NCI-H82 (cell line): Measurements from ENCODE around the gene IFNA6.
"Not testable (repeated sequence)": the region's sequence is repeated elsewhere in the genome, so short reads cannot be mapped to it uniquely, and the experiment has no call there.

Source experiments
- DNase-seq: peaks from one replicate; lab custom pipeline; 2025; lab: John Stamatoyannopoulos, UW

Gene IFNA6

DNA sequence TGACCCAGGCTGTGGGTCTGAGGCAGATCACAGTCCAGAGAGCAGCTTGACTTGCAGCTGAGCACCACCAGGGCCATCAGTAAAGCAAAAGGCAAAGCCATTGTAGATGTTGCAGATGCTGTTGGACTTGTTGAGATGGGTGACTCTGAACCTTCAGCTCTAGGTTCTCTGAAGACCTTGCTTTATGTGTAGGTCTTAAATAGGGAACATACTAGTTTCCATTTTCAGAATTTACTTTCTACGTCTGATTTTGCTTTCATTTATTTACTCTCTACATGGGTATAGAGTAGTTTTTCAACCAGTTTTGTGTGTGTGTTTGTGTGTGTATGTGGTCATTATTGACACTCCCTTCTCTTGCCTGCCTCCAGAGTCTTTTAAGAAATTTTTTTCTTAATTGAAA is at the start of gene IFNA6:
Gene IFNA6 (minus strand): TSS at position 101 of the 400 bp plus-strand sequence. CDS start 0 bp downstream, at position 101.
- no peak for DNase-seq

DNA sequence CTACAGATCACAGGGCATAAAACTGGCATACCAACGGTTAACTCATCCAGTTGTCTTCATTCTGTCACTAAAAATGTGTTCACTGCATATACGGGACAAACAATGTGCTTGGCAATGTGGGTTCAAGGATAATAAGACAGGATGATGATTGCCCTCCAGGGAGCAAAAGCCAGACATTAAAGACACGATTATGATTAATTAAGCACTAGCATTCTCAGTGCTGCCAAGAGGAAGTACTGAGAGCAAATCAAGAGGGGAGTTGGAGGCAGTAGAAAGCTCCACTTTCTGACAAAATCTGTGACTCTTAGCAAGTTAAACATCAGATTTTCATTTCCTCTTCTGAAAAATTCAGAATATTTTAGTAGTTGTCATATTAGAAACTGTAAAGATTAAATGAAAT is 49.3 kb upstream of the IFNA6 start:
- no peak for DNase-seq

DNA sequence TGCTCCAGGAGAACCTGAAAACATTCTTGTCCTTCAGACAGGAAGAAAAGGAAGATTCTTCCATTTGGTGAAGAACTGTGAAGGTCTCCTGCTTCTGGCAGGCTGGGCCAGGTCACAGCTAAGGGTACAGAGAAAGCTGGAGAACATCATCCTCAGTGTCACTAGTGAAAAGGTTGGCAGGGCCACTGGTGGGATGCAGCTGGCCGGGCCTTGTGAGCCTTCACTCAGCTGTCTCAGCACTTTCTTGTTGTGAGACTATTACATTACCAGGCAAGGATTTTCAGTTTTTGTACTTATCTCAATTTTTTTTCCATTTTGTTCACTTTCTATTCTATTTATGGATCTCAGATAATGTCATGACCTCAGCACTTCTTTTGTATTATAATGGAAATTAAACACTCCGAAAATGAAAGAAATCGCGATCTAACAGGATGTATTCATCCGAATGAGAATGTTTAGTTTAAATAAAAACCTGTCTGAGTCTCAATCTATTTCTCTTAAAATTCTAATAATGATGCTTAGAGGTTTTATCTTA is 48.3 kb upstream of the IFNA6 start:
- no peak for DNase-seq

DNA sequence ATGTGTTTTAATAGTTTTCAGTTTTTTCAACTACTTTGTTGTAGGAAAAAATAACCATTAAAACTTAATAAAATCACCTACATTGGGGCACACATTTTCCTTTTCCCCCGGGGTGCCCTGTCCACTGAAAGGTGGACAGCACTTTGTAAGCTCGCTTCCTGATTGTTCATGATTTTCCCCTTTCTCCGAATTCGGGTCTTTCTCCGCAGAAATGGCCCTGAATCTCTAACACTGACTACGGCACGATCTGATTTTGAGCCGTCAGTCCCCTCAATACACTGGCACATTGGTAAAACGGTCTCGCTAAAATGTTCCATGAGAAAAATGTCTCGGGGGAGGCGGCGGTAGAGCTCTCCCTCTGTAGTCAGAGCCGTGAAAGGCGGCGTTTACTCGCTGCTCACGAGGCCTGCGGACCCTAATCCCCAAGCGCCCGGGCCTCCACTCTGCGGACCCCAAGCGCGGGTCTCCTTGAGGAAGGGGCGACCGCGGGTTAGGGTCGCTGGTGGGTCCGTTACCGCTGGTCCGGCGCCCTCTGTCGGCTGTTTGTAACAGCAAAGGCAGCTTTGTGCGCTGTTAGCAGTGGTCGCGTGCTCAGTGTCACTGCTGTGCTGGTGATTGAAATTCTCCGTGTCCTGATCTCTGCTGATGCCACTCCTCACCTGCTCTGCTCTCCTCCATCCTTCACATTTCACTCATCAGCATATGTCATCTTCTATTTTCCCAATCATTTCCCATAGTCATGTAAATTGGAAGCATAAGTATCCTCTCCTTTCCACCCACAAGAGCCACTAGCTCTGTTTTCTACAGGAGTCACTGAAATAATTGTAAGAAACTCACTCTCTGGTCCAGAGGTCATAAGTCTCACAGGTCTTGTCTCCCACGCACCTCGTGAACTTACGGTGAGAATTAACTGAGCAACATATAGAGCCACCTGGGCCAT is 45.4 kb upstream of the IFNA6 start:
- DNase-seq, result peak; percentile 78

DNA sequence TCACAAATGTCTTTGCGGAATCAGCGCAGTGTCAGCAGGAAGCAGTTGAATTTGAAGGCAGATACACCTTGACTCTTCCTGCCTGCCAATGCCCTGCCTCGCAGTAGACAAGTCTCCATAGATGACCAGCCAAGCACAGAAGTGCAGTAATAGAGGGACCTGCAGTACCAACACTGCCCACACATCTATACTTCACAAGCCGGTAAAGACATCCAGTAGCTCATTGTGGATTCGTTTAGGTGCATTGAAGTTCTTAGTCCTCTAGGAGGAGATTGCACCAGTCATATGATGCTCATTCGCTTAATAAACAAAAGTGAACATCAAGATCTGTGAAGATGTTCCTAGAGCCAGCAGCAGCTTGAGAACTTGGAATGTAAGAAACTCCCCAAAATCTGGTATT is 41.6 kb upstream of the IFNA6 start:
- peak; percentile 44 for DNase-seq

DNA sequence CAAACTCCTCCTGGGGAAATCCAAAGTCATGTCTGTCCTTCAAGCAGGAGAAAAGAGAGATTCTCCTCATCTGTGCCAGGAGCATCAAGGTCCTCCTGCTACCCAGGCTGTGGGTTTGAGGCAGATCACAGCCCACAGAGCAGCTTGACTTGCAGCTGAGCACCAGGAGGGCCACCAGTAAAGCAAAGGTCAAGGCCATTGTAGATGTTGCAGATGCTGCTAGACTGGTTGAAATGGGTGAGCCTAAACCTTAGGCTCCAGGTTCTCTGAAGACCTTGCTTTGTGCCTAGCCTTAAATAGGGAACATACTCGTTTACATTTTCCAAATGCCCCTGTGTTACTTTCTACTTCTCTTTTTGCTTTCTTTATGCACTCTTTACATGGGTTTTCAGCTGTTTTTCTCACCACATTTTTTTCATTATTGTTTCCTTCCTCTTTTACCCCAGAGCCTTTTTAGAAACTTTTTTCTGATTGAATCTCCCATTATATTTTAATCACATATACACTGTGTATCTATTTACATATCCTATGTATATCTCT is 34.5 kb upstream of the IFNA6 start, which contains the start of gene IFNA2:
Gene IFNA2 (minus strand): TSS at position 268 of the 540 bp plus-strand sequence. CDS start 69 bp downstream, at position 199.
- no peak for DNase-seq

DNA sequence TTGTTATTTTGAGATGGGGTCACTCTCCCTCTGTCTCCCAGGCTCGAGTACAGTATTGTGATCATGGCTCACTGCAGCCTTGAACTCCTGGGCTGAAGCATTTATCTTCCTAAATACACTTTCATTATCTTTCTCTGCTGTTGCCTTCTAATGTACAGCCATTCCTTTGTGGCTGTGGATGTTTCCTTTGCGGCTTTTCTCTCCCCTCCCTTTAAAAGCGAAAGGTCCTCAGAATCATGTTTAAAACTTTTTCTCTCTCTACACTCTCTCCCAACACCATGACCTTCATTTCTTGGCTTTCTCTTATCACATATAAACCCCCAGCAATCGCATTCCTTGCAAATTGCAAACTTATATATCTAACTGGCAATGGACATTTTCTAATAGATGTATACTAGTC is 32.9 kb upstream of the IFNA6 start:
- DNase-seq, result no peak

DNA sequence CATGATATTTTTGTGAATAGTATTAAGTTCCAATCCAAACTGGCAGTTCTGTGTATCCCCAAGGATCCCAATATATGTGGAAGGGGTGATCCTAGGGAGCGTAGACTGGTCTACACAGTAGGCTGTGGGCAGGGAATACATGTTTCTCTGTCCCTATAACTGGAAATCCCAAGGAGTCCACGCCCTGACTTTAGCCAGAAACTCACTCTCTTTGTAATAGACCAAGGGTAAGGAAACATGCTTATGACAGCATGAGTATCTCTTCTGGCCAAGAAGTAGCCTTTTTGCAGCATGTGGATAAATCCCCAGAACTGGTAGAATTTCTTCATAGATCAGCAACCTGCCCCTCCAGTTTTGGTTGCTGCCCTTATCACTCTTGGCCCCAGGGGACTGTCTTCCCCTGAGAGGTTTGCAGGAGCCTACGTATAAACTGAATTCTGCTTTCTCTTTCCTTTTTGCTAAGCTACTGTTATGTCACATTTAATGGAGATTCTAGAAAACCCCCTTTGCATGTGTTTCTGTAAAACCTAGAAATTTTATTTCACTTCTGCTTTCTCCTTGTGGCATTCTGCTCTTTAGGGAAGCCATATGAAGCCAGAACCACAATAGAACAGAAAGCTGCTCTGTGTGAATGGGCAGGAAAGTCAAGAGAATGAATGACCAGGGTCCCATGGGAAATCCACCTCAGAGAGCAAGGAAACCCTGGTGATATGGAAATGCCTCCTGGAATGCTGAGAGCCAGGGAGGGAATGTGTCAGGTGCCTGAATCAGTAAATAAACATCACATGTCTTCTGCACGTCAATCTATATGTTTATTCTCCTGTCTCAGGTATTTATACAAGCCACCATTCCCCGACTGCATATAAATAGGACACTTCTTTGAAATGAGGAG is 31.0 kb upstream of the IFNA6 start:
- no peak for DNase-seq

GRCh38 chr9:21371467-21371866 is 20.8 kb upstream of the IFNA6 start:
- not testable (repeated sequence) for DNase-seq

DNA sequence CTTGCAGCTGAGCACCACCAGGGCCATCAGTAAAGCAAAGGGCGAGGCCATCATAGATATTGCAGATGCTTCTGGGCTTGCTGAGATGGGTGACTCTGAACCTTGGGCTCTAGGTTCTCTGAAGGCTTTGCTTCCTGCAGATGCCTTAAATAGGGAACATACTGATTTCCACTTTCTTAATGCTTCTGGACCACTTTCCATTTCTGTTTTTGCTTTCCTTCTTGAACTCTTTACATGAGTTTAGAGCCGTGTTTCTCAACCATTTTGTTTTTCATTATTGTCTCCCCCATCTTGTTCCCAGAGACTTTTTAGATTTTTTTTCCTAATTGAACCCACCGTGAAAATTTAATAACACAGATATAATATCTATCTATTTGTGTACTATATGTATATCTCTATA is 17.3 kb upstream of the IFNA6 start, which contains the start of gene IFNA13:
Gene IFNA13 (minus strand): TSS at position 101 of the 400 bp plus-strand sequence. CDS start 47 bp downstream, at position 54.
- no peak for DNase-seq

- DNase-seq, result not testable (repeated sequence)
Measured at GRCh38 chr9:21367169-21367568, 16.5 kb upstream of the IFNA6 start.

- DNase-seq, result no peak
Measured at GRCh38 chr9:21362287-21362686, 11.6 kb upstream of the IFNA6 start.

- no peak for DNase-seq
Measured at GRCh38 chr9:21357479-21358460, 7.1 kb upstream of the IFNA6 start.

- DNase-seq, result no peak
Measured at GRCh38 chr9:21348430-21348970, 2.2 kb downstream of the IFNA6 start.

- DNase-seq, result no peak
Measured at GRCh38 chr9:21340735-21341134, 10.0 kb downstream of the IFNA6 start.

DNA sequence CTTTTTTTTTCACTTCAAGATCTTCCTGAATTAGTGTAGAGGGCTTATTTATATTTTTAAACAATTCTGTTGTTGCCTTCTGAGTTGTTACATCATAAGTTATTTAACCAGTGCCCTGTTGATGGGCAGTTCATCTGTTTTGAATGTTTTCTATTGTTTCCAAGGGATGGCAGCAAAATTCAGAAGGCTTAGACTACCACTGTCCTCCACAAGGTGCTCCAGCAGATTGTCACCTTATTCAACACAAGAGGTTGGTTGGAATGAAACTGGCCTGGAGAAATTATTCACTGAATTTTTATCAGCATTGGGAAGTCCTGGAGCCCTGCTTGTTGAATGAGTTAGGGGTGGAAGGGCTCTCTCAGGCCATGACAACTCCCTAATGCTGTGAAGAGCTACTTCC is 14.2 kb downstream of the IFNA6 start:
- DNase-seq, result peak; percentile 3

- peak; percentile 94 for DNase-seq
Measured at GRCh38 chr9:21334701-21335632, 15.7 kb downstream of the IFNA6 start, which contains the start of gene KLHL9. Gene KLHL9, minus strand, starts transcription at chr9:21335404. Its CDS starts 545 bp downstream, at chr9:21334859.

- DNase-seq, result no peak
Measured at GRCh38 chr9:21333226-21333625, 17.5 kb downstream of the IFNA6 start.
